HepG2 (cell line): ENCODE data around the gene TGFA. TPM values are rescaled to one million over a fixed set of nuclear protein-coding genes. Genes with fewer than 3 reads are reported as not detected.
A peak's percentile ranks its signal among the peaks of the same experiment; 100 is the strongest.

Experiments
- ATAC-seq: fragments of 200-7000 bp; cut with Tn5 transposase; 3 replicates; pipeline ENCODE4 v1.9.1; 2020; ENCODE audit warnings: mild to moderate bottlenecking, moderate library complexity
- BruUV-seq: library from RNA; stranded (reverse); fragments of 400-500 nt; replicated peaks from 2 replicates; lab custom pipeline; 2021; lab: Mats Ljungman, UMichigan
- CTCF ChIA-PET: fragments of 300-600 bp; formaldehyde crosslinking; extraction: SDS; loops from one replicate; lab custom pipeline; 2021; ENCODE audit warnings: low total read pairs, inconsistent platforms, low intra/inter-chr PET ratio; lab: Yijun Ruan, JAX
- POLR2A ChIA-PET: fragments of 350-600 bp; sonication (Branson Sonifier 250); formaldehyde crosslinking; loops from one replicate; lab custom pipeline; 2020; ENCODE audit warnings: antibody characterized with exemption, inconsistent platforms; lab: Yijun Ruan, JAX
- DNase-seq: peaks from one replicate; pipeline ENCODE4 v3.0.0-alpha.2; 2015; ENCODE audit warnings: low spot score
- FAIRE-seq: peaks from 3 replicates; lab custom pipeline; 2011; peaks lifted over from hg19 to GRCh38; lab: Jason Lieb, UNC
- H2AFZ ChIP-seq: one replicate; pipeline ENCODE4 v1.6.1; 2011; ENCODE audit warnings: low read length, inconsistent platforms
- H3K27ac ChIP-seq: fragments of 300-600 bp; 3 replicates; pipeline ENCODE4 v1.8.0; 2011; ENCODE audit warnings: mixed run types, mild to moderate bottlenecking, mixed read lengths, low read length, inconsistent platforms; ENCODE audit not compliant: insufficient read depth; ENCODE audit errors: extremely low read length
- H3K27me3 ChIP-seq, 2 experiments: fragments of 200-600 bp in 1 of 2; 2 replicates in 1 of 2; 3 replicates in 1 of 2; pipeline versions ENCODE4 v1.6.0 to v1.8.0; 2011; ENCODE audit warnings: low read length in 2 of 2, mild to moderate bottlenecking in 2 of 2, moderate library complexity in 2 of 2, inconsistent platforms in 1 of 2; ENCODE audit not compliant: insufficient read depth in 2 of 2, control insufficient read depth in 1 of 2
- H3K36me3 ChIP-seq, 2 experiments: fragments of 200-600 bp in 1 of 2; replicated peaks in 1 of 2; 2 replicates in 1 of 2; 3 replicates in 1 of 2; pipeline versions ENCODE4 v1.5.1 to v1.8.0; 2011; ENCODE audit warnings: low read length in 2 of 2, inconsistent platforms in 1 of 2; ENCODE audit not compliant: insufficient read depth in 2 of 2, control insufficient read depth in 1 of 2
- H3K4me1 ChIP-seq: 2 replicates; pipeline ENCODE4 v1.5.1; 2012; ENCODE audit warnings: low read length, inconsistent platforms; ENCODE audit not compliant: insufficient read depth
- H3K4me2 ChIP-seq: 2 replicates; pipeline ENCODE4 v1.6.0; 2011; ENCODE audit warnings: low read depth, low read length, inconsistent platforms
- H3K4me3 ChIP-seq, 3 experiments: fragments of 200-600 bp in 1 of 3; sonication (generic), shearing (Covaris generic) in 1 of 3; replicated peaks in 1 of 3; 2 replicates each; pipeline ENCODE4 v1.5.1; 2011 to 2016; ENCODE audit warnings: low read length in 3 of 3, inconsistent platforms in 2 of 3, low read depth in 2 of 3, mild to moderate bottlenecking in 2 of 3, control low read depth in 1 of 3, mixed read lengths in 1 of 3; ENCODE audit not compliant: insufficient read depth in 1 of 3
- H3K79me2 ChIP-seq: one replicate; pipeline ENCODE4 v1.6.1; 2011; ENCODE audit warnings: low read length, inconsistent platforms; ENCODE audit not compliant: insufficient read depth
- H3K9ac ChIP-seq: 2 replicates; pipeline ENCODE4 v1.6.0; 2011; ENCODE audit warnings: mild to moderate bottlenecking, low read depth, low read length, inconsistent platforms; ENCODE audit not compliant: insufficient read depth
- H3K9me3 ChIP-seq: 2 replicates; pipeline ENCODE4 v1.5.1; 2012; ENCODE audit warnings: mild to moderate bottlenecking, low read length
- H4K20me1 ChIP-seq: 2 replicates; pipeline ENCODE4 v1.6.0; 2011; ENCODE audit warnings: inconsistent platforms, mild to moderate bottlenecking, low read length, moderate library complexity; ENCODE audit not compliant: insufficient read depth
- HMGXB3 ChIP-seq: sonication (generic); formaldehyde crosslinking; IDR thresholded peaks from 2 replicates; pipeline ENCODE4 v1.4.0; 2020; ENCODE audit warnings: missing genetic modification reagents, borderline replicate concordance
- MXI1 ChIP-seq: IDR thresholded peaks from 3 replicates; pipeline ENCODE4 v1.6.1; 2012; ENCODE audit warnings: low read depth, low read length, inconsistent platforms, borderline replicate concordance
- ZBTB38 ChIP-seq: sonication (generic); formaldehyde crosslinking; IDR thresholded peaks from 2 replicates; pipeline ENCODE4 v1.5.1; 2020; ENCODE audit warnings: mild to moderate bottlenecking, missing genetic modification reagents
- ZKSCAN1 ChIP-seq: fragments of 150-350 bp; IDR thresholded peaks from 2 replicates; pipeline ENCODE4 v1.6.1; 2014; ENCODE audit warnings: low read length
- ZNF260 ChIP-seq: sonication (generic); formaldehyde crosslinking; IDR thresholded peaks from 2 replicates; pipeline ENCODE4 v1.4.0; 2020; ENCODE audit warnings: missing genetic modification reagents, low read depth, mild to moderate bottlenecking, borderline replicate concordance
- WGBS: methylation state at CpG from one replicate; pipeline ENCODE4 v1.1.6; 2017; ENCODE audit warnings: low lambda C conversion rate; 5-methylcytosine and 5-hydroxymethylcytosine counted together
- in situ Hi-C: cut with HindIII; loops from 2 replicates; pipeline ENCODE4 v1.10.0; 2017; ENCODE audit warnings: low pct_unique_long_range_greater_than_20kb; ENCODE audit not compliant: extremely low pct_ligation_motif_present
- intact Hi-C: fragments of 100-400 bp; cut with micrococcal nuclease; formaldehyde crosslinking; loops from one replicate; pipeline ENCODE4 v1.10.0; 2022; ENCODE audit not compliant: unreplicated experiment
- polyA plus RNA-seq, 8 experiments: library from polyadenylated mRNA; depleted of rRNA in 3 of 8; stranded (reverse) in 7 of 8; unstranded in 1 of 8; fragments of >200 nt; fragmentation: Illumina TruSeq in 4 of 8; extraction: Trizol in 4 of 8; gene quantifications; 2 replicates each; pipeline versions ENCODE4 v1.2.1 to v1.2.3, GENCODE V29; 2011 to 2016; ENCODE audit warnings: low read depth in 4 of 8, missing spikeins in 1 of 8, mixed read lengths in 1 of 8; ENCODE audit not compliant: insufficient read depth in 1 of 8
- total RNA-seq, 5 experiments: library from RNA; depleted of rRNA; stranded (reverse); fragments of >200 nt; fragmentation: Illumina TruSeq; extraction: Trizol; gene quantifications; 2 replicates each; pipeline ENCODE4 v1.2.3, GENCODE V29; 2016; ENCODE audit warnings: low read depth in 1 of 5

TGFA gene
- total and polyA plus RNA-seq, 2 of the 13 experiments (the other 11 are each of a cell fraction or from before 2014, with no cell fraction given): 7.8 to 15.3 TPM

GRCh38 chr2:70569559-70569958 lies 15.9 kb upstream of the TGFA start:
- POLR2A ChIA-PET: interaction anchor here (2.5 kb wide), 2 partner anchors 11 to 15 kb away, joined by 8 to 20 read pairs; no protein-coding TSS in a partner anchor
- 0 out of 3 replicates have a peak, but pooled peaks have one; percentile 11 for TF ChIP-seq MXI1
- no peak for TF ChIP-seq ZKSCAN1

GRCh38 chr2:70566906-70567305 lies 13.3 kb upstream of the TGFA start:
- Histone ChIP-seq H3K4me2 (no peak overlapping the region), H3K36me3 (no peaks in the 10 kb centered on the region), H4K20me1 (no peaks in the 10 kb centered on the region), H3K4me1 (peaks cover 64% of the 10 kb centered on the region), H3K4me3 (no peak overlapping the region), H3K27me3 (no peaks in the 10 kb centered on the region), H3K9ac (no peak overlapping the region), H2AFZ (no peak overlapping the region), H3K27ac (peak overlapping the region; percentile 7), H3K79me2 (no peaks in the 10 kb centered on the region), H3K9me3 (no peaks in the 10 kb centered on the region)
- intact Hi-C loops (no loop called here), in situ Hi-C loops (no loop called here)
- FAIRE-seq (no peak), ATAC-seq (no peak), DNase-seq (no peak)
- 98% methylated on average over 2 of the region's 2 CpGs for WGBS
- CTCF ChIA-PET: no interaction called here
- POLR2A ChIA-PET: no interaction called here
- BruUV-seq: no TSS peak
- TF ChIP-seq HMGXB3 (CRISPR knock-in tag): no peak
- no peak for TF ChIP-seq ZBTB38 (CRISPR knock-in tag)
- TF ChIP-seq ZNF260 (CRISPR knock-in tag): no peak

More at GRCh38 chr2:70569559-70569958, 15.9 kb upstream of the TGFA start:
- H3K4me1 ChIP-seq: peaks cover 59% of the 10 kb centered on the region
- CTCF ChIA-PET: no interaction called here
- in situ Hi-C loops: no loop called here
- no TSS peak for BruUV-seq
- intact Hi-C loops: no loop called here
- no peaks in the 10 kb centered on the region for H4K20me1 ChIP-seq
- H2AFZ ChIP-seq: no peak overlapping the region
- H3K4me3 ChIP-seq: no peak overlapping the region
- H3K27ac ChIP-seq: no peak overlapping the region
- no peak overlapping the region for H3K9ac ChIP-seq
- H3K36me3 ChIP-seq: no peaks in the 10 kb centered on the region
- DNase-seq (no peak), ATAC-seq (no peak), FAIRE-seq (no peak)
- H3K27me3 ChIP-seq: 0 out of 5 replicates have a peak, but pooled peaks cover 0 to 4% of the 10 kb centered on the region in 2 experiments
- no peaks in the 10 kb centered on the region for H3K9me3 ChIP-seq
- 83% methylated on average over 6 of the region's 6 CpGs for WGBS
- H3K79me2 ChIP-seq: no peaks in the 10 kb centered on the region
- H3K4me2 ChIP-seq: peak overlapping the region; percentile 48; the same call in 1 of the 2 replicates
